Mucosa of rectum (tissue), 2 donors: Measurements from ENCODE around the gene TSC1.

Experiments
- H3K27ac ChIP-seq, 2 donors: one replicate each; pipeline ENCODE4 v1.7.0; 2013; ENCODE audit warnings: inconsistent platforms in 2 of 2, low read depth in 2 of 2, low read length in 2 of 2
- H3K27me3 ChIP-seq, 2 donors: one replicate each; pipeline ENCODE4 v1.7.0; 2013; ENCODE audit warnings: low read length in 2 of 2; ENCODE audit not compliant: control insufficient read depth in 2 of 2, insufficient read depth in 2 of 2
- H3K36me3 ChIP-seq, 2 donors: one replicate each; pipeline ENCODE4 v1.7.0; 2013; ENCODE audit warnings: low read length in 2 of 2; ENCODE audit not compliant: control insufficient read depth in 2 of 2, insufficient read depth in 2 of 2
- H3K4me1 ChIP-seq, 2 donors: one replicate each; pipeline ENCODE4 v1.7.0; 2013; ENCODE audit warnings: low read length in 2 of 2, mild to moderate bottlenecking in 1 of 2; ENCODE audit not compliant: control insufficient read depth in 2 of 2, insufficient read depth in 2 of 2
- H3K4me3 ChIP-seq, 2 donors: one replicate each; pipeline ENCODE4 v1.7.0; 2013; ENCODE audit warnings: low read length in 2 of 2
- H3K9ac ChIP-seq, 2 donors: one replicate each; pipeline ENCODE4 v1.7.0; 2013; ENCODE audit warnings: low read length in 2 of 2, low read depth in 1 of 2, mild to moderate bottlenecking in 1 of 2
- H3K9me3 ChIP-seq, 2 donors: one replicate each; pipeline ENCODE4 v1.7.0; 2013; ENCODE audit warnings: low read length in 2 of 2; ENCODE audit not compliant: control insufficient read depth in 2 of 2
- donor health status: healthy.
- donor health status: Normal muscosa, but diverticular disease.

The TSC1 gene

GRCh38 chr9:132875159-132875558 is 69.3 kb downstream of the TSC1 start:
- Histone ChIP-seq H3K9ac (no peak overlapping the region), H3K27ac (no peak overlapping the region), H3K4me3 (no peak overlapping the region), H3K4me1 (peaks cover 6 to 7% of the 10 kb centered on the region in 2 donors), H3K9me3 (no peaks in the 10 kb centered on the region), H3K36me3 (no peaks in the 10 kb centered on the region), H3K27me3 (no peaks in the 10 kb centered on the region)

DNA sequence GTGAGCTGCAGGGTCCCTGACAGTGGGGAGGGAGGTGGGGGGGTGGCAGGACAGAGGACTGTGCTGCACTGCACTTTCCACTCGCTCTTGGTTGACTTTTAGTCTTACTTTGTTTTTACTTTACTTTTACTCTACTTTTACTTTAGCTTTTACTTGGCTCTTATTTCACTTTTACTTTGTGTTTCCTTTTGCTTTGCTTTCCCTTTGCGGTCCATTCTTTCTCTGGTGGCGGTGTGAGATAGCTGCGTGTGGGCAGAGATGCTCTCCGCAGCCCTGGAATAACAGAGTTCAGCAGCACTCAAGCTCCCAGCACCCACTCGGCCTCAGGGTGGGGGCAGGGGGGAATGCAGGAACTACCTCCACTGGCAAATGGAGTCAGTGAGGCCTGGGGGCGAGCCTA is 71.0 kb downstream of the TSC1 start:
- Histone ChIP-seq H3K9ac (no peak overlapping the region), H3K36me3 (no peaks in the 10 kb centered on the region), H3K4me1 (peaks cover 4 to 6% of the 10 kb centered on the region in 2 donors), H3K27ac (no peak overlapping the region), H3K27me3 (no peaks in the 10 kb centered on the region), H3K9me3 (no peaks in the 10 kb centered on the region), H3K4me3 (no peak overlapping the region)

DNA sequence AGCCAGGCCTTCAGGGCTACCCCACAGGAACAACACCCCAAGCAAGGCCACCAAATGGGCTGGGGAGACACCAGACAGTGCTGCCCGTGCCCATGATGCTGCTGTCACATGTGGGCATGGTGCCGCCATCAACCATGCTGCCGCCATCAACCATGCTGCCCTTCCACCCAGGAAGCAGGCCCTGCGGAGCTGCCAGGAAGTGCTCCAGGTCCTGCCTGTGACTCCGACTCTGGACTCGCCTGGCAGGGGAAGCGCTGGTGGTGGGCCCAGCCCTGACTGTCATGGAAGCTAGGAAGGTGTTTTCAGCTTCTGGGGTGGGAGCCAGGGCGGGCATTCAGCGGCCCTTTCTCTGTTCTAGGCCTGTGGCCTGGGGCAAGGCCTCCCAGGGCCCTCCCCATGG is 75.2 kb downstream of the TSC1 start:
- Histone ChIP-seq H3K27me3 (no peaks in the 10 kb centered on the region), H3K27ac (no peak overlapping the region), H3K4me1 (no peaks in the 10 kb centered on the region), H3K36me3 (no peaks in the 10 kb centered on the region), H3K4me3 (no peak overlapping the region), H3K9ac (no peak overlapping the region), H3K9me3 (no peaks in the 10 kb centered on the region)

DNA sequence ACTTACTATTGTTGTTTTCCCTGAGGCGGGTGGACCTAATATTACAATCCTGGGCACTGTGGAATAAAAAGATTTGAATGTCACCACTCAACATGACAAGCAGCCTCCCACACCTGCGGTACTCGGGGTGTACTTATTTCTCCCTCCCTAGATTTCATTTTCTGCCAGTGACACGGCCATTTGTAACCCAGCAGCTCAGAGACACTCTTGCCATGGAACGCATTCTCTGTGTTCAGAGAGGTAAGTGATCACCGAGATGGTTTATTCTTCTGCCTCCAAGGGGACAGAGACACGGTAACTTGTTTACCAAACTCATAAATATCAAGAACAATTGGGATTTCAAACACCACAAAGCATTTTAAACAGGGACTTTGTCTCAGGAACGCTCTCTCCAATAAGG is 77.5 kb downstream of the TSC1 start:
- no peak overlapping the region for H3K27ac ChIP-seq

GRCh38 chr9:132864691-132865090 is 79.7 kb downstream of the TSC1 start:
- H3K27ac ChIP-seq = no peak overlapping the region
- H3K4me3 ChIP-seq = no peak overlapping the region
- H3K4me1 ChIP-seq = no peaks in the 10 kb centered on the region
- no peaks in the 10 kb centered on the region for H3K27me3 ChIP-seq
- no peaks in the 10 kb centered on the region for H3K36me3 ChIP-seq
- no peaks in the 10 kb centered on the region for H3K9me3 ChIP-seq
- no peak overlapping the region for H3K9ac ChIP-seq

More for the DNA sequence above, 77.5 kb downstream of the TSC1 start:
- Histone ChIP-seq H3K27me3 (no peaks in the 10 kb centered on the region), H3K4me1 (no peaks in the 10 kb centered on the region), H3K9ac (no peak overlapping the region), H3K9me3 (no peaks in the 10 kb centered on the region), H3K36me3 (no peaks in the 10 kb centered on the region), H3K4me3 (no peak overlapping the region)

- Histone ChIP-seq H3K9me3 (no peaks in the 10 kb centered on the region), H3K4me3 (no peak overlapping the region), H3K36me3 (no peaks in the 10 kb centered on the region), H3K9ac (no peak overlapping the region), H3K27ac (no peak overlapping the region), H3K27me3 (no peaks in the 10 kb centered on the region), H3K4me1 (no peaks in the 10 kb centered on the region)
These were observed 80.1 kb downstream of the TSC1 start for GRCh38 chr9:132864277-132864676.

DNA sequence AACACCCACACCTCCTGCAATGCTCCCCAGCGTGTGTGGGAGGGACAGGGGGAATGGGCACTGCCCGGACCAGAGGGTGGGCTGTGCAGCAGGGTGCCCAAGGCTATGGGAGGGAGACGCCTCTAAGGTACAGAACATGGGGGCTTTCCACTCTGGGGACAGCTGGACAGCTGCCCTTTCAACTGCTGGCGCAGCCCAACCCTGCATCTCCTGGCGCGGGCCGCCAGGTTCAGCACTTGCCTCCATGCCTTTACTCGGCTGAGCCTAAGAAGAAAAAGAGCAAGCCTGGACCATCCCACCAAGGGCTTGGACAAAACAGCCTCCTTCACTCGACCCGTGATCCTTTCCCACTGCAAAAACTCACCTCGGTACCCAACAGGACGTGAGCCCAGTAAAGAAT is 81.3 kb downstream of the TSC1 start:
- Histone ChIP-seq H3K27me3 (no peaks in the 10 kb centered on the region), H3K9me3 (no peaks in the 10 kb centered on the region), H3K4me3 (no peak overlapping the region), H3K9ac (no peak overlapping the region), H3K36me3 (no peaks in the 10 kb centered on the region), H3K4me1 (no peaks in the 10 kb centered on the region), H3K27ac (no peak overlapping the region)

- Histone ChIP-seq H3K36me3 (no peaks in the 10 kb centered on the region), H3K4me1 (no peaks in the 10 kb centered on the region), H3K4me3 (no peak overlapping the region), H3K27me3 (no peaks in the 10 kb centered on the region), H3K27ac (no peak overlapping the region), H3K9ac (no peak overlapping the region), H3K9me3 (no peaks in the 10 kb centered on the region)
These were observed 81.9 kb downstream of the TSC1 start for GRCh38 chr9:132862533-132862932.

DNA sequence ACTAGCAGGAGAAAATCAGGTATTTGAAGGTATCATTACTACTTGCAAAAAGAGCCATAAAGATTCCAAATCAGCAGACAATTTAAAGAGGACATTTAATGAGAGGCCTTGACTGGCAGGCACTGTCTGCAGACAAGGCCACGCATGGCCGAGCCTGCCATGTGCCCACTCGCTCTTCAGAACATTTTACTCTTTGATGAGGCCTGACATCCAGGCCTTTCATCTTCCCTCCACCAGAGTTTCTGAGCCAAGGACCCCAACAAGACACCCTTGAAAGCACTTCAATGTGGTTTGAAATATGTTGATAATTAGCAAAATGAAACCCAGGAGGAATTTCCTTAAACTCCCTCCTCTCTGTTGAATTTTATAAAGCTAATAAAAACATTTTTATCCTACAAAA is 82.8 kb downstream of the TSC1 start:
- Histone ChIP-seq H3K4me3 (no peak overlapping the region), H3K9ac (no peak overlapping the region), H3K27ac (no peak overlapping the region), H3K4me1 (no peaks in the 10 kb centered on the region), H3K27me3 (no peaks in the 10 kb centered on the region), H3K36me3 (no peaks in the 10 kb centered on the region), H3K9me3 (no peaks in the 10 kb centered on the region)

GRCh38 chr9:132858751-132859150 is 85.7 kb downstream of the TSC1 start:
- no peaks in the 10 kb centered on the region for H3K27me3 ChIP-seq
- H3K27ac ChIP-seq = no peak overlapping the region
- no peaks in the 10 kb centered on the region for H3K4me1 ChIP-seq
- no peak overlapping the region for H3K4me3 ChIP-seq
- H3K36me3 ChIP-seq = no peaks in the 10 kb centered on the region
- no peak overlapping the region for H3K9ac ChIP-seq
- no peaks in the 10 kb centered on the region for H3K9me3 ChIP-seq
